Effector memory CD8-positive, alpha-beta T cell (primary cell): ENCODE data around the gene PXYLP1.

Source experiments
- ATAC-seq: fragments of 150-1000 bp; cut with Tn5 transposase; replicated peaks from 2 replicates; pipeline ENCODE4 v1.10.0; 2021; ENCODE audit warnings: mild to moderate bottlenecking, moderate library complexity
- DNase-seq, 3 experiments: peaks; one replicate each; pipeline ENCODE4 v3.0.0; 2021
- H3K27ac Mint-ChIP-seq, 2 donors: one replicate each; pipeline ENCODE4 v1.8.0; 2022; ENCODE audit warnings: mild to moderate bottlenecking in 2 of 2, mixed read lengths in 2 of 2, moderate library complexity in 2 of 2
- H3K27me3 Mint-ChIP-seq, 2 donors: one replicate each; pipeline ENCODE4 v1.8.0; 2022; ENCODE audit warnings: mixed read lengths in 2 of 2
- H3K36me3 Mint-ChIP-seq: one replicate; pipeline ENCODE4 v1.8.0; 2022; ENCODE audit warnings: mild to moderate bottlenecking, moderate library complexity, mixed read lengths; ENCODE audit not compliant: insufficient read depth
- H3K4me1 Mint-ChIP-seq, 2 donors: one replicate each; pipeline ENCODE4 v1.8.0; 2022; ENCODE audit warnings: low read depth in 2 of 2, mixed read lengths in 2 of 2
- H3K4me3 Mint-ChIP-seq, 2 donors: one replicate each; pipeline ENCODE4 v1.8.0; 2022; ENCODE audit warnings: mild to moderate bottlenecking in 2 of 2, mixed read lengths in 2 of 2, moderate library complexity in 2 of 2
- H3K9me3 Mint-ChIP-seq, 2 donors: one replicate each; pipeline ENCODE4 v1.8.0; 2022; ENCODE audit warnings: mixed read lengths in 2 of 2

The PXYLP1 gene

GRCh38 chr3:141328286-141329166, 96.9 kb downstream of the PXYLP1 start:
- DNase-seq (no peak), ATAC-seq (no peak)
- peaks cover 6 to 19% of the 10 kb centered on the region in 2 donors for H3K27me3 Mint-ChIP-seq
- H3K4me1 Mint-ChIP-seq, result no peaks in the 10 kb centered on the region
- H3K9me3 Mint-ChIP-seq, result no peaks in the 10 kb centered on the region
- no peak overlapping the region for H3K4me3 Mint-ChIP-seq
- no peak overlapping the region for H3K27ac Mint-ChIP-seq
- no peaks in the 10 kb centered on the region for H3K36me3 Mint-ChIP-seq

- no peaks in the 10 kb centered on the region for H3K9me3 Mint-ChIP-seq
- DNase-seq (no peak), ATAC-seq (no peak)
Observed at GRCh38 chr3:141330235-141330634, 98.6 kb downstream of the PXYLP1 start.

GRCh38 chr3:141330718-141331376, 99.2 kb downstream of the PXYLP1 start:
- no peaks in the 10 kb centered on the region for H3K4me1 Mint-ChIP-seq
- H3K27me3 Mint-ChIP-seq, result peaks cover 6 to 30% of the 10 kb centered on the region in 2 donors
- no peak for ATAC-seq
- H3K27ac Mint-ChIP-seq, result no peak overlapping the region
- no peak for DNase-seq
- no peaks in the 10 kb centered on the region for H3K9me3 Mint-ChIP-seq
- no peaks in the 10 kb centered on the region for H3K36me3 Mint-ChIP-seq
- no peak overlapping the region for H3K4me3 Mint-ChIP-seq

More at GRCh38 chr3:141330235-141330634, 98.6 kb downstream of the PXYLP1 start:
- Mint-ChIP-seq H3K36me3 (no peaks in the 10 kb centered on the region), H3K4me1 (no peaks in the 10 kb centered on the region), H3K27ac (no peak overlapping the region), H3K4me3 (no peak overlapping the region), H3K27me3 (peaks cover 6 to 28% of the 10 kb centered on the region in 2 donors)

GRCh38 chr3:141331377-141332318, 100.0 kb downstream of the PXYLP1 start:
- ATAC-seq (no peak), DNase-seq (no peak)
- Mint-ChIP-seq H3K9me3 (no peaks in the 10 kb centered on the region), H3K4me3 (no peak overlapping the region), H3K27ac (no peak overlapping the region), H3K4me1 (no peaks in the 10 kb centered on the region), H3K27me3 (peaks cover 6 to 30% of the 10 kb centered on the region in 2 donors), H3K36me3 (no peaks in the 10 kb centered on the region)

- ATAC-seq (no peak), DNase-seq (no peak)
- no peaks in the 10 kb centered on the region for H3K9me3 Mint-ChIP-seq
- no peaks in the 10 kb centered on the region for H3K36me3 Mint-ChIP-seq
- no peaks in the 10 kb centered on the region for H3K4me1 Mint-ChIP-seq
- H3K27me3 Mint-ChIP-seq, result peaks cover 6 to 30% of the 10 kb centered on the region in 2 donors
- no peak overlapping the region for H3K4me3 Mint-ChIP-seq
- H3K27ac Mint-ChIP-seq, result no peak overlapping the region
Observed at GRCh38 chr3:141332416-141332815, 100.8 kb downstream of the PXYLP1 start.

- Mint-ChIP-seq H3K4me1 (no peaks in the 10 kb centered on the region), H3K4me3 (no peak overlapping the region)
Observed at GRCh38 chr3:141333836-141334626, 102.4 kb downstream of the PXYLP1 start.

GRCh38 chr3:141334627-141335250, 103.1 kb downstream of the PXYLP1 start:
- H3K4me1 Mint-ChIP-seq, result no peaks in the 10 kb centered on the region
- H3K4me3 Mint-ChIP-seq, result no peak overlapping the region
- ATAC-seq, result no peak
- peaks cover 16 to 33% of the 10 kb centered on the region in 2 donors for H3K27me3 Mint-ChIP-seq
- H3K9me3 Mint-ChIP-seq, result no peaks in the 10 kb centered on the region
- no peak for DNase-seq
- no peaks in the 10 kb centered on the region for H3K36me3 Mint-ChIP-seq
- H3K27ac Mint-ChIP-seq, result no peak overlapping the region

More at GRCh38 chr3:141333836-141334626, 102.4 kb downstream of the PXYLP1 start:
- H3K27ac Mint-ChIP-seq, result no peak overlapping the region
- no peaks in the 10 kb centered on the region for H3K9me3 Mint-ChIP-seq
- H3K27me3 Mint-ChIP-seq, result peaks cover 9 to 29% of the 10 kb centered on the region in 2 donors
- DNase-seq (no peak), ATAC-seq (no peak)
- no peaks in the 10 kb centered on the region for H3K36me3 Mint-ChIP-seq

- H3K9me3 Mint-ChIP-seq, result no peaks in the 10 kb centered on the region
- H3K4me1 Mint-ChIP-seq, result no peaks in the 10 kb centered on the region
- H3K36me3 Mint-ChIP-seq, result no peaks in the 10 kb centered on the region
- no peak overlapping the region for H3K4me3 Mint-ChIP-seq
- peaks cover 21 to 35% of the 10 kb centered on the region in 2 donors for H3K27me3 Mint-ChIP-seq
- ATAC-seq (no peak), DNase-seq (no peak)
- H3K27ac Mint-ChIP-seq, result no peak overlapping the region
Observed at GRCh38 chr3:141335531-141336061, 104.0 kb downstream of the PXYLP1 start.

- H3K27ac Mint-ChIP-seq, result no peak overlapping the region
- no peak overlapping the region for H3K4me3 Mint-ChIP-seq
- peaks cover 21 to 43% of the 10 kb centered on the region in 2 donors for H3K27me3 Mint-ChIP-seq
- H3K4me1 Mint-ChIP-seq, result no peaks in the 10 kb centered on the region
- ATAC-seq (no peak), DNase-seq (no peak)
- H3K9me3 Mint-ChIP-seq, result no peaks in the 10 kb centered on the region
- H3K36me3 Mint-ChIP-seq, result no peaks in the 10 kb centered on the region
Observed at GRCh38 chr3:141336672-141337522, 105.3 kb downstream of the PXYLP1 start.

- no peaks in the 10 kb centered on the region for H3K36me3 Mint-ChIP-seq
- no peak overlapping the region for H3K4me3 Mint-ChIP-seq
Observed at GRCh38 chr3:141337523-141337854, 105.9 kb downstream of the PXYLP1 start.

GRCh38 chr3:141337991-141338390, 106.4 kb downstream of the PXYLP1 start:
- Mint-ChIP-seq H3K27me3 (peaks cover 16 to 33% of the 10 kb centered on the region in 2 donors), H3K4me1 (no peaks in the 10 kb centered on the region), H3K4me3 (no peak overlapping the region), H3K27ac (no peak overlapping the region), H3K36me3 (no peaks in the 10 kb centered on the region), H3K9me3 (no peaks in the 10 kb centered on the region)
- ATAC-seq (no peak), DNase-seq (no peak)

More at GRCh38 chr3:141337523-141337854, 105.9 kb downstream of the PXYLP1 start:
- Mint-ChIP-seq H3K27me3 (peaks cover 16 to 37% of the 10 kb centered on the region in 2 donors), H3K4me1 (no peaks in the 10 kb centered on the region), H3K9me3 (no peaks in the 10 kb centered on the region), H3K27ac (no peak overlapping the region)
- no peak for ATAC-seq
- no peak for DNase-seq
